ENCODE results near the gene ASCL4. TPM values are rescaled to one million over a fixed set of nuclear protein-coding genes. Genes with fewer than 3 reads are reported as not detected.
A peak's percentile ranks its signal among the peaks of the same experiment; 100 is the strongest.

ASCL4 gene
- total RNA-seq, 2 donors from 2014 or later, result not detected

DNA sequence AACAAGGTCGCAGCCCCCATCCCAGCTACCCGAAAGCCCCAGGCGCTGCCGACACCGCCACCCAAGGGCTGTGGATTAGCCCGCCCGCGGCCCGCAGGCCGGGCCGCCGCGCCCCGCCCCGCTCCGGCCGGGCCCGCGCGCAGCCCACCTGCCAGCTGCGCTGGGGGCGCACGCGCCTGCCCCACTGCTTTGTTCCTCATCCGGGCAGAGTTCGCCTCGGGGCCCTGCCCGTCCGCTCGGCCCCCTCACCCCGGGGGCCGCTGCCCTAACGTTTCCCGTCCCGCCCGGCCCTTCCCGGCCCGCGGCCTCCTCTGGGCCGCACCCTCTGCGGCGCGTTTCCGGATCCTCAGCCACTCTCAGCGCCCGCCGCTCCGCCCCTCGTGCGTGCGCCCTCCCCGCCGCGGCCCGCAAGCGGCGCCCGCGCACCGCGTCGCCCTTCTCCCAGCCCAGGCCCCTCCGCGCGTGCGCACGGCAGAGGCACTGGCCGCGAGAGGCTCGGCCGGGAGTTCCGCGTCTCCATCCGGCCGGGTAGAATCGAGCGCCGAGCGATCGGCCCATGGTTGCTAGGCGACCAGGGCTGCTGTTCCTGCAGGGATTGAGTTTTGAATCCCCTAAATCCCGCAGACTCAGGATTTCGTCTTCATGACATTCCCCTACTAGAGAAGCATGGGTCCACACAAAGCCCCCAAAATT is 13.5 kb upstream of the ASCL4 start, which contains the start of gene PRDM4:
TSS of gene PRDM4 (minus strand) at position 329 of the 693 bp plus-strand sequence. CDS start 622 bp downstream, outside the sequence.
- ATAC-seq (peak; percentile 97), DNase-seq (peak; percentile 88 to 90 (median 88))
- Mint-ChIP-seq H3K4me3 (peak within 1 kb of the TSS; percentile 92), H3K4me1 (peaks cover 21% of the 10 kb centered on the region), H3K27ac (peak within 1 kb of the TSS; percentile 90), H3K27me3 (no peaks in the 10 kb centered on the region), H3K36me3 (ENCODE audit: low read depth) (no peaks in the 10 kb centered on the region)
- H3K9me3 ChIP-seq (ENCODE audit: control insufficient read depth, low read length, poor library complexity, severe bottlenecking), result no peaks in the 10 kb centered on the region

DNA sequence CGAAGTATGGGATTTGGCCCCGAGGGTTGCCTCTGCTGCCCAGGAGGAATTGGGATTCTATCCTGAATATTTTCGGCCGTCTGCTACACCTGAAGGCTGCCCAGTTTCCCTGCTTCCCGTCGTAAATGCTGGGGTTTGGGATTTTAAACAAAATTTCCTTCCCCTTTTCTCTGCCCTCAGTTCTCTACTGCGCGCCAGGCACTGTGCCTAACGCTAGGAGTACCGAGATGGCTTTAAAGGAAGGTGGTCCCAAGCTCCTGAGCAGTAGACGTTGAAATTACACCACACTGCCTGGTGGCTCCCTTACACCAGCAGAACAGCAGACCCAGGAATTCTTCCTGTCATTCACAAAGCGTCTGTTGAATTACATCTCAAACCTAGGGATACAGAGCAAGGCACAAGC is 13.0 kb upstream of the ASCL4 start:
- H3K36me3 Mint-ChIP-seq (ENCODE audit: low read depth), result no peaks in the 10 kb centered on the region
- peak overlapping the region; percentile 90 for H3K27ac Mint-ChIP-seq
- ATAC-seq (no peak), DNase-seq (no peak)
- H3K4me1 Mint-ChIP-seq, result peaks cover 19% of the 10 kb centered on the region
- peaks cover 1% of the 10 kb centered on the region for H3K27me3 Mint-ChIP-seq
- H3K4me3 Mint-ChIP-seq, result peak overlapping the region; percentile 92
- no peaks in the 10 kb centered on the region for H3K9me3 ChIP-seq (ENCODE audit: control insufficient read depth, low read length, poor library complexity, severe bottlenecking)

DNA sequence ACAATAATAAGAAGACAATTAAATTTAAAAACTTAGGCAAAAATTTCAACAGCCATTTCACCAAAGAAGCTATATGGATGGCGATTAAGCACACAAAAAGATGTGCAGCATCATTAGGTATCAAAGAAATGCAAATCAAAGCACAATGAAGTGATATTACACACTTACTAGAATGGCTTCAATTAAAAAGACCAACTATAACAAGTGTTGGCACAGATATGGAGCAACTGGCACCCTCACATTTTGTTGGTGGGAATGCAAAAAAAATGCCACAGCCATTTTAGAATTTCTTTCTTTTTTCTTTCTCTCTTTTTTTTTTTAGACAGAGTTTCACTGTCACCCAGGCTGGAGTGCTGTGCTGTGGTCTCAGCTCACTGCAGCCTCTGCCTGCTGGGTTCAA is 11.6 kb upstream of the ASCL4 start:
- H3K9me3 ChIP-seq (ENCODE audit: control insufficient read depth, low read length, poor library complexity, severe bottlenecking), result no peaks in the 10 kb centered on the region
- no peak overlapping the region for H3K4me3 Mint-ChIP-seq
- H3K36me3 Mint-ChIP-seq (ENCODE audit: low read depth), result no peaks in the 10 kb centered on the region
- ATAC-seq, result no peak
- peaks cover 15% of the 10 kb centered on the region for H3K4me1 Mint-ChIP-seq
- DNase-seq, result no peak
- no peak overlapping the region for H3K27ac Mint-ChIP-seq
- H3K27me3 Mint-ChIP-seq, result peaks cover 9% of the 10 kb centered on the region

- H3K27me3 Mint-ChIP-seq, result peaks cover 9% of the 10 kb centered on the region
- ATAC-seq (no peak), DNase-seq (no peak)
- H3K9me3 ChIP-seq (ENCODE audit: control insufficient read depth, low read length, poor library complexity, severe bottlenecking), result no peaks in the 10 kb centered on the region
- no peak overlapping the region for H3K27ac Mint-ChIP-seq
- H3K36me3 Mint-ChIP-seq (ENCODE audit: low read depth), result no peaks in the 10 kb centered on the region
- H3K4me3 Mint-ChIP-seq, result no peak overlapping the region
- H3K4me1 Mint-ChIP-seq, result peaks cover 7% of the 10 kb centered on the region
Observed at GRCh38 chr12:107764626-107765025, 9.9 kb upstream of the ASCL4 start.

GRCh38 chr12:107765316-107765715 is 9.2 kb upstream of the ASCL4 start:
- H3K27ac Mint-ChIP-seq, result no peak overlapping the region
- H3K4me1 Mint-ChIP-seq, result peaks cover 2% of the 10 kb centered on the region
- H3K27me3 Mint-ChIP-seq, result peaks cover 10% of the 10 kb centered on the region
- no peak overlapping the region for H3K4me3 Mint-ChIP-seq
- H3K9me3 ChIP-seq (ENCODE audit: control insufficient read depth, low read length, poor library complexity, severe bottlenecking), result no peaks in the 10 kb centered on the region
- DNase-seq, result no peak
- H3K36me3 Mint-ChIP-seq (ENCODE audit: low read depth), result no peaks in the 10 kb centered on the region
- ATAC-seq, result no peak

GRCh38 chr12:107767466-107767865 is 7.0 kb upstream of the ASCL4 start:
- peaks cover 29% of the 10 kb centered on the region for H3K27me3 Mint-ChIP-seq
- DNase-seq (no peak), ATAC-seq (no peak)
- no peaks in the 10 kb centered on the region for H3K36me3 Mint-ChIP-seq (ENCODE audit: low read depth)
- no peaks in the 10 kb centered on the region for H3K4me1 Mint-ChIP-seq
- H3K4me3 Mint-ChIP-seq, result no peak overlapping the region
- H3K27ac Mint-ChIP-seq, result no peak overlapping the region
- no peaks in the 10 kb centered on the region for H3K9me3 ChIP-seq (ENCODE audit: control insufficient read depth, low read length, poor library complexity, severe bottlenecking)

- H3K36me3 Mint-ChIP-seq (ENCODE audit: low read depth), result peaks cover 5% of the 10 kb centered on the region
- no peaks in the 10 kb centered on the region for H3K9me3 ChIP-seq (ENCODE audit: control insufficient read depth, low read length, poor library complexity, severe bottlenecking)
- H3K4me3 Mint-ChIP-seq, result peak overlapping the region; percentile 73
- H3K4me1 Mint-ChIP-seq, result peaks cover 13% of the 10 kb centered on the region
- H3K27me3 Mint-ChIP-seq, result peaks cover 83% of the 10 kb centered on the region
- H3K27ac Mint-ChIP-seq, result no peak overlapping the region
- ATAC-seq, result peak; percentile 21
- no peak for DNase-seq
Observed at GRCh38 chr12:107775093-107775721, 703 bp downstream of the ASCL4 start.

- no peak overlapping the region for H3K27ac Mint-ChIP-seq
- peaks cover 79% of the 10 kb centered on the region for H3K27me3 Mint-ChIP-seq
- H3K4me1 Mint-ChIP-seq, result peaks cover 15% of the 10 kb centered on the region
- DNase-seq (no peak), ATAC-seq (no peak)
- no peak overlapping the region for H3K4me3 Mint-ChIP-seq
- H3K36me3 Mint-ChIP-seq (ENCODE audit: low read depth), result peaks cover 10% of the 10 kb centered on the region
- no peaks in the 10 kb centered on the region for H3K9me3 ChIP-seq (ENCODE audit: control insufficient read depth, low read length, poor library complexity, severe bottlenecking)
Observed at GRCh38 chr12:107776171-107776570, 1.7 kb downstream of the ASCL4 start.

DNA sequence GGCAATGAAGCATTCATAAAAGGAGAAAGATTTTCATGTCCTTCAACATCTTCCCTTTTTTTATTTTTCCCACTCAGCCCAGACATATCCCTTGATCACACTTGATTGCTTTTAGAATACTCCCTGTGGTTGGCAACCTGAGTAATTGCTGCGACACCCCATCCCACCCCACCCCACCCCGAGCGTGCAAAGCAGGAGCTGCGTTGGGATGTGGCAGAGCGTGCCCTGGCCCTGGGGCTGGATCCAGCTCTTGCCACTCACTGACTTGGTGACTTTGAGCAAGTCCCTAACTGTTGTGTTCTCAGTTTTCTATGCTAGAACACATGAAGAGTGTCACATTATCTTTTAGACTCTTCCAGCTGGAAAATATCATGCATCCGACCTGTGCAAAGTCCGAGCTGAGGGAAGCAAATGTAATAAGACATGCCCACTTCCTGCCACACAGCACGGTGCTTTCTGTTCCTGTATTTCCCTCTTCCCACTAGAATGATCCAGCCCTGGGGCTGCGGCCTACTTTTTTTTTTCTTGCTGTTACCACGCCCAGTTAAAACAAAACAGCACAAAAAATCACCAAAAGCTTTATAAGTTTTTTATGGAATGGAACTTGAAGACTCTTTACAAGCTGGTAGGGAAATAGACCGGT is 4.0 kb downstream of the ASCL4 start:
- H3K9me3 ChIP-seq (ENCODE audit: control insufficient read depth, low read length, poor library complexity, severe bottlenecking), result no peaks in the 10 kb centered on the region
- ATAC-seq (no peak), DNase-seq (no peak)
- Mint-ChIP-seq H3K4me1 (peaks cover 15% of the 10 kb centered on the region), H3K4me3 (no peak overlapping the region), H3K36me3 (ENCODE audit: low read depth) (peaks cover 10% of the 10 kb centered on the region), H3K27ac (no peak overlapping the region), H3K27me3 (peaks cover 74% of the 10 kb centered on the region)

- Mint-ChIP-seq H3K27me3 (peaks cover 71% of the 10 kb centered on the region), H3K4me3 (no peak overlapping the region)
- no peak for DNase-seq
Observed at GRCh38 chr12:107779077-107779831, 4.8 kb downstream of the ASCL4 start.

DNA sequence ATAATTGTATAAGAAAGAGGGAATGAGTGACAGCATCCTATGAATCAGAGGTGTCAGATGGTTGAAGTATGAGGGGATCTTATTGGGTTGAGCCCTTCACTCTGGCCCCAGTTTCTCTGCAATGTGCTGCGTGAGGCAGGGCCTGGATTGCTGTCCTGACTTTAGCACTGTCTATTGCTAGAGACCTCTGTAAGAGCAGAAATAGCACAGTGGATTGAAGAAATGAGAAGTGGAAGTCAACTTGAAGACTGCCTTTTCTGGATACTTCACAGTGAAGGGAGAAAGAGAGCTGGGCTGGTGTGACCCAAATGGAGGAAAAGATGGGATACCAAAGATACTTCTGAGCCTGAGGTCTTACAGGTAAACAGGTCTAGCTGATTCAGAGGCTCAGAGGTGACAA is 5.8 kb downstream of the ASCL4 start:
- Mint-ChIP-seq H3K36me3 (ENCODE audit: low read depth) (peaks cover 10% of the 10 kb centered on the region), H3K27me3 (peaks cover 63% of the 10 kb centered on the region), H3K4me3 (no peak overlapping the region), H3K27ac (no peak overlapping the region), H3K4me1 (peaks cover 2% of the 10 kb centered on the region)
- ATAC-seq, result no peak
- DNase-seq, result no peak
- no peaks in the 10 kb centered on the region for H3K9me3 ChIP-seq (ENCODE audit: control insufficient read depth, low read length, poor library complexity, severe bottlenecking)

More at GRCh38 chr12:107779077-107779831, 4.8 kb downstream of the ASCL4 start:
- H3K27ac Mint-ChIP-seq, result no peak overlapping the region
- no peak for ATAC-seq
- H3K9me3 ChIP-seq (ENCODE audit: control insufficient read depth, low read length, poor library complexity, severe bottlenecking), result no peaks in the 10 kb centered on the region
- H3K36me3 Mint-ChIP-seq (ENCODE audit: low read depth), result peaks cover 10% of the 10 kb centered on the region
- H3K4me1 Mint-ChIP-seq, result peaks cover 8% of the 10 kb centered on the region

- no peak overlapping the region for H3K4me3 Mint-ChIP-seq
Observed at GRCh38 chr12:107782067-107782466, 7.6 kb downstream of the ASCL4 start.

More at GRCh38 chr12:107782067-107782466, 7.6 kb downstream of the ASCL4 start:
- H3K9me3 ChIP-seq (ENCODE audit: control insufficient read depth, low read length, poor library complexity, severe bottlenecking), result no peaks in the 10 kb centered on the region
- DNase-seq (no peak), ATAC-seq (no peak)
- Mint-ChIP-seq H3K36me3 (ENCODE audit: low read depth) (peaks cover 10% of the 10 kb centered on the region), H3K27me3 (peaks cover 48% of the 10 kb centered on the region), H3K4me1 (peaks cover 2% of the 10 kb centered on the region), H3K27ac (no peak overlapping the region)

Measured in T-helper 17 cell (primary cell).